ENCODE data around the gene SPEM2. TPM values are rescaled to one million over a fixed set of nuclear protein-coding genes. Genes with fewer than 3 reads are reported as not detected.

The SPEM2 gene
- total RNA-seq, 1 donor from 2014 or later: not detected

GRCh38 chr17:7432296-7432695 is 6.9 kb downstream of the SPEM2 start:
- no peaks in the 10 kb centered on the region for H3K36me3 Mint-ChIP-seq (ENCODE audit: low read depth)
- H3K27ac Mint-ChIP-seq (ENCODE audit: unreplicated experiment): no peak overlapping the region
- H3K9me3 Mint-ChIP-seq: peaks cover 7% of the 10 kb centered on the region
- peaks cover 13% of the 10 kb centered on the region for H3K4me1 Mint-ChIP-seq
- H3K4me3 Mint-ChIP-seq: no peak overlapping the region
- H3K27me3 Mint-ChIP-seq (ENCODE audit: low read depth): peaks cover 23% of the 10 kb centered on the region
- no peak for DNase-seq (ENCODE audit: low read depth, low spot score)
- TF ChIP-seq CTCF (conservative IDR thresholded peaks at IDR 0.05): no peak

- peak overlapping the region; percentile 87 for H3K4me3 Mint-ChIP-seq
- DNase-seq (ENCODE audit: low read depth, low spot score): no peak
- H3K36me3 Mint-ChIP-seq (ENCODE audit: low read depth): peaks cover 6% of the 10 kb centered on the region
- no peak for TF ChIP-seq CTCF (conservative IDR thresholded peaks at IDR 0.05)
- peaks cover 4% of the 10 kb centered on the region for H3K9me3 Mint-ChIP-seq
- peaks cover 56% of the 10 kb centered on the region for H3K27me3 Mint-ChIP-seq (ENCODE audit: low read depth)
- peaks cover 38% of the 10 kb centered on the region for H3K4me1 Mint-ChIP-seq
- no peak overlapping the region for H3K27ac Mint-ChIP-seq (ENCODE audit: unreplicated experiment)
These were observed 10.5 kb downstream of the SPEM2 start for GRCh38 chr17:7435676-7436555.

- Mint-ChIP-seq H3K4me3 (peak overlapping the region; percentile 74), H3K4me1 (peaks cover 47% of the 10 kb centered on the region), H3K27ac (ENCODE audit: unreplicated experiment) (peak overlapping the region; percentile 62), H3K9me3 (no peaks in the 10 kb centered on the region), H3K27me3 (ENCODE audit: low read depth) (peaks cover 64% of the 10 kb centered on the region), H3K36me3 (ENCODE audit: low read depth) (peaks cover 6% of the 10 kb centered on the region)
- TF ChIP-seq CTCF (conservative IDR thresholded peaks at IDR 0.05): peak; percentile 77
- DNase-seq (ENCODE audit: low read depth, low spot score): peak; percentile 70
These were observed 11.3 kb downstream of the SPEM2 start for GRCh38 chr17:7436556-7437368.

GRCh38 chr17:7437369-7437863 is 12.0 kb downstream of the SPEM2 start:
- peaks cover 6% of the 10 kb centered on the region for H3K36me3 Mint-ChIP-seq (ENCODE audit: low read depth)
- no peak for DNase-seq (ENCODE audit: low read depth, low spot score)
- peaks cover 51% of the 10 kb centered on the region for H3K4me1 Mint-ChIP-seq
- H3K9me3 Mint-ChIP-seq: no peaks in the 10 kb centered on the region
- no peak for TF ChIP-seq CTCF (conservative IDR thresholded peaks at IDR 0.05)
- H3K27ac Mint-ChIP-seq (ENCODE audit: unreplicated experiment): no peak overlapping the region
- peak overlapping the region; percentile 76 for H3K4me3 Mint-ChIP-seq
- peaks cover 70% of the 10 kb centered on the region for H3K27me3 Mint-ChIP-seq (ENCODE audit: low read depth)

- H3K4me1 Mint-ChIP-seq: peaks cover 53% of the 10 kb centered on the region
- H3K9me3 Mint-ChIP-seq: no peaks in the 10 kb centered on the region
- peak overlapping the region; percentile 91 for H3K4me3 Mint-ChIP-seq
- H3K36me3 Mint-ChIP-seq (ENCODE audit: low read depth): peaks cover 6% of the 10 kb centered on the region
- no peak overlapping the region for H3K27ac Mint-ChIP-seq (ENCODE audit: unreplicated experiment)
- H3K27me3 Mint-ChIP-seq (ENCODE audit: low read depth): peaks cover 72% of the 10 kb centered on the region
- DNase-seq (ENCODE audit: low read depth, low spot score): no peak
- no peak for TF ChIP-seq CTCF (conservative IDR thresholded peaks at IDR 0.05)
These were observed 12.7 kb downstream of the SPEM2 start for GRCh38 chr17:7437950-7438614.
